IMR-90 (cell line): ENCODE measurements around the gene IL1RAPL1. TPM values are rescaled to one million over a fixed set of nuclear protein-coding genes. Genes with fewer than 3 reads are reported as not detected.

Source experiments
- ATAC-seq: fragments of 200-7000 bp; cut with Tn5 transposase; 2 replicates; pipeline ENCODE4 v1.9.1; 2020; ENCODE audit warnings: low read depth, mild to moderate bottlenecking, moderate library complexity
- BruUV-seq: library from RNA; stranded (reverse); fragments of 400-500 nt; replicated peaks from 2 replicates; lab custom pipeline; 2021; lab: Mats Ljungman, UMichigan
- CTCF ChIA-PET: fragments of 300-600 bp; formaldehyde crosslinking; extraction: SDS; loops from one replicate; lab custom pipeline; 2021; ENCODE audit warnings: antibody characterized with exemption; lab: Yijun Ruan, JAX
- POLR2A ChIA-PET: fragments of 300-600 bp; sonication (Branson Sonifier 250); formaldehyde crosslinking; loops from one replicate; lab custom pipeline; 2022; ENCODE audit warnings: antibody characterized with exemption; ENCODE audit not compliant: unreplicated experiment; lab: Charles Lee
- DNase-seq: peaks from one replicate; pipeline ENCODE4 v3.0.0; 2013
- H2AFZ ChIP-seq: replicated peaks from 2 replicates; pipeline ENCODE3; 2013; ENCODE audit warnings: low read length, mild to moderate bottlenecking; ENCODE audit not compliant: poor library complexity
- H2AK5ac ChIP-seq: 2 replicates; pipeline ENCODE4 v1.6.1; 2013; ENCODE audit warnings: low read depth, low read length, inconsistent platforms
- H2AK9ac ChIP-seq: replicated peaks from 2 replicates; pipeline ENCODE3; 2013; ENCODE audit warnings: mild to moderate bottlenecking, low read depth, low read length, moderate library complexity; ENCODE audit not compliant: poor library complexity
- H2BK120ac ChIP-seq: 2 replicates; pipeline ENCODE4 v1.6.1; 2013; ENCODE audit warnings: low read depth, low read length, inconsistent platforms
- H2BK15ac ChIP-seq: 3 replicates; pipeline ENCODE4 v1.6.1; 2013; ENCODE audit warnings: low read depth, low read length, inconsistent platforms
- H2BK20ac ChIP-seq: 2 replicates; pipeline ENCODE4 v1.6.1; 2013; ENCODE audit warnings: low read depth, mild to moderate bottlenecking, inconsistent platforms, low read length, moderate library complexity
- H2BK5ac ChIP-seq: 2 replicates; pipeline ENCODE4 v1.6.1; 2013; ENCODE audit warnings: mild to moderate bottlenecking, low read depth, low read length, inconsistent platforms; ENCODE audit not compliant: poor library complexity, severe bottlenecking
- H3K14ac ChIP-seq: replicated peaks from 2 replicates; pipeline ENCODE4 v1.6.1; 2013; ENCODE audit warnings: low read depth, low read length, inconsistent platforms
- H3K18ac ChIP-seq: 2 replicates; pipeline ENCODE4 v1.6.1; 2013; ENCODE audit warnings: low read depth, low read length, control low read depth
- H3K23ac ChIP-seq: 2 replicates; pipeline ENCODE4 v1.6.1; 2013; ENCODE audit warnings: low read depth, low read length, inconsistent platforms
- H3K27ac ChIP-seq: 2 replicates; pipeline ENCODE4 v1.5.1; 2013; ENCODE audit warnings: mild to moderate bottlenecking, control low read depth, low read length; ENCODE audit not compliant: insufficient read depth
- H3K27me3 ChIP-seq: 2 replicates; pipeline ENCODE4 v1.6.1; 2013; ENCODE audit warnings: low read length; ENCODE audit not compliant: control insufficient read depth, insufficient read depth
- H3K36me3 ChIP-seq: 2 replicates; pipeline ENCODE4 v1.6.1; 2013; ENCODE audit warnings: low read length, mixed read lengths; ENCODE audit not compliant: control insufficient read depth, insufficient read depth
- H3K4ac ChIP-seq: 2 replicates; pipeline ENCODE4 v1.6.1; 2013; ENCODE audit warnings: low read depth, low read length, inconsistent platforms
- H3K4me1 ChIP-seq: 2 replicates; pipeline ENCODE4 v1.6.1; 2013; ENCODE audit warnings: low read length, mixed read lengths; ENCODE audit not compliant: control insufficient read depth, insufficient read depth
- H3K4me2 ChIP-seq: 2 replicates; pipeline ENCODE4 v1.6.1; 2013; ENCODE audit warnings: low read depth, mild to moderate bottlenecking, control low read depth, low read length, moderate library complexity
- H3K4me3 ChIP-seq: 2 replicates; pipeline ENCODE4 v1.5.1; 2013; ENCODE audit warnings: low read depth, mild to moderate bottlenecking, control low read depth, low read length, moderate library complexity; ENCODE audit not compliant: insufficient read depth
- H3K56ac ChIP-seq: 2 replicates; pipeline ENCODE4 v1.6.1; 2013; ENCODE audit warnings: low read length, inconsistent platforms; ENCODE audit not compliant: insufficient read depth; ENCODE audit errors: extremely low read depth
- H3K79me1 ChIP-seq, 2 experiments: 2 replicates each; pipeline ENCODE4 v1.6.1; 2013; ENCODE audit warnings: low read length in 2 of 2, inconsistent platforms in 1 of 2, low read depth in 1 of 2
- H3K9ac ChIP-seq: 2 replicates; pipeline ENCODE4 v1.6.1; 2013; ENCODE audit warnings: low read depth, low read length, control low read depth
- H3K9me1 ChIP-seq: 2 replicates; pipeline ENCODE4 v1.6.1; 2013; ENCODE audit warnings: low read length, inconsistent platforms; ENCODE audit not compliant: insufficient read depth
- H3K9me3 ChIP-seq: 2 replicates; pipeline ENCODE4 v1.6.1; 2013; ENCODE audit warnings: low read length; ENCODE audit not compliant: control insufficient read depth, insufficient read depth
- H4K20me1 ChIP-seq: 2 replicates; pipeline ENCODE4 v1.6.1; 2013; ENCODE audit warnings: low read length, inconsistent platforms; ENCODE audit not compliant: insufficient read depth
- H4K5ac ChIP-seq: 2 replicates; pipeline ENCODE4 v1.6.1; 2013; ENCODE audit warnings: mild to moderate bottlenecking, low read depth, low read length, control low read depth
- H4K8ac ChIP-seq, 2 experiments: 2 replicates each; pipeline ENCODE4 v1.6.1; 2013; ENCODE audit warnings: low read depth in 2 of 2, low read length in 2 of 2, control low read depth in 1 of 2, inconsistent platforms in 1 of 2
- H4K91ac ChIP-seq: 2 replicates; pipeline ENCODE4 v1.6.1; 2013; ENCODE audit warnings: low read depth, low read length, inconsistent platforms; ENCODE audit not compliant: insufficient read depth
- BHLHE40 ChIP-seq: fragments of 150-350 bp; IDR thresholded peaks from 2 replicates; pipeline ENCODE4 v1.6.1; 2016; ENCODE audit warnings: mild to moderate bottlenecking, low read depth, low read length
- CEBPB ChIP-seq: IDR thresholded peaks from 2 replicates; pipeline ENCODE4 v1.6.1; 2012; ENCODE audit warnings: low read depth, low read length, improper control_type of control experiment
- CHD1 ChIP-seq: IDR thresholded peaks from 2 replicates; pipeline ENCODE4 v1.6.1; 2012; ENCODE audit warnings: low read depth, low read length, improper control_type of control experiment
- CTCF ChIP-seq: conservative IDR thresholded peaks from 2 replicates; pipeline ENCODE4 v1.5.1; 2012; ENCODE audit warnings: mild to moderate bottlenecking, low read depth, low read length, improper control_type of control experiment
- FOS ChIP-seq: fragments of 150-350 bp; IDR thresholded peaks from 2 replicates; pipeline ENCODE4 v1.6.1; 2016; ENCODE audit warnings: low read depth, low read length
- MAFK ChIP-seq: IDR thresholded peaks from 2 replicates; pipeline ENCODE4 v1.6.1; 2012; ENCODE audit warnings: low read depth, low read length, improper control_type of control experiment
- MAZ ChIP-seq: IDR thresholded peaks from 2 replicates; pipeline ENCODE4 v1.6.1; 2012; ENCODE audit warnings: low read depth, mild to moderate bottlenecking, low read length, improper control_type of control experiment, moderate library complexity, borderline replicate concordance
- MXI1 ChIP-seq: IDR thresholded peaks from 2 replicates; pipeline ENCODE4 v1.6.1; 2012; ENCODE audit warnings: low read depth, mild to moderate bottlenecking, low read length, moderate library complexity, borderline replicate concordance
- NFE2L2 ChIP-seq: fragments of 150-350 bp; IDR thresholded peaks from 2 replicates; pipeline ENCODE4 v1.6.1; 2016; ENCODE audit warnings: low read depth, mild to moderate bottlenecking, low read length
- RAD21 ChIP-seq: IDR thresholded peaks from 2 replicates; pipeline ENCODE4 v1.6.1; 2012; ENCODE audit warnings: low read length, improper control_type of control experiment
- RCOR1 ChIP-seq: IDR thresholded peaks from 2 replicates; pipeline ENCODE4 v1.6.1; 2012; ENCODE audit warnings: mild to moderate bottlenecking, low read length, improper control_type of control experiment; ENCODE audit not compliant: insufficient replicate concordance
- RFX5 ChIP-seq: IDR thresholded peaks from 2 replicates; pipeline ENCODE4 v1.8.0; 2012; ENCODE audit warnings: low read depth, mild to moderate bottlenecking, low read length, moderate library complexity
- SMC3 ChIP-seq: fragments of 150-350 bp; IDR thresholded peaks from 2 replicates; pipeline ENCODE4 v1.6.1; 2016; ENCODE audit warnings: low read depth, mild to moderate bottlenecking, antibody characterized with exemption, low read length, moderate library complexity
- USF2 ChIP-seq: fragments of 150-350 bp; IDR thresholded peaks from 2 replicates; pipeline ENCODE4 v1.6.1; 2017; ENCODE audit warnings: mild to moderate bottlenecking, antibody characterized with exemption, low read length, low read depth
- WGBS, 2 experiments: methylation state at CpG; one replicate each; pipeline versions ENCODE4 v1.1.5 to v1.1.7; 2013; ENCODE audit warnings: missing lambda C conversion rate in 2 of 2; ENCODE audit not compliant: insufficient read length in 1 of 2; ENCODE audit errors: extremely low coverage in 2 of 2; 5-methylcytosine and 5-hydroxymethylcytosine counted together
- dilution Hi-C: fragments of 300-500 bp; cut with HindIII; formaldehyde crosslinking; loops from one replicate; pipeline ENCODE4 v1.14.3; 2018; ENCODE audit warnings: low sequenced_read_pairs; ENCODE audit not compliant: unreplicated experiment
- in situ Hi-C: fragments of 300-500 bp; cut with MboI; formaldehyde crosslinking; loops from 3 replicates; pipeline ENCODE4 v1.14.3; 2019; ENCODE audit warnings: low sequenced_read_pairs, inconsistent platforms, mixed read lengths
- intact Hi-C: fragments of 100-400 bp; cut with micrococcal nuclease; formaldehyde crosslinking; loops from 2 replicates; pipeline ENCODE4 v1.10.0; 2022
- polyA plus RNA-seq, 3 experiments: library from polyadenylated mRNA; depleted of rRNA; stranded (reverse); fragments of >200 nt; gene quantifications; 2 replicates each; pipeline ENCODE4 v1.2.3, GENCODE V29; 2012; ENCODE audit warnings: low replicate concordance in 1 of 3
- total RNA-seq: library from RNA; depleted of rRNA; stranded (reverse); fragments of >200 nt; gene quantifications from 2 replicates; pipeline ENCODE4 v1.2.3, GENCODE V29; 2012
- TF ChIP-seq, protein P1 (sequence below): fragments of 150-350 bp; IDR thresholded peaks from 2 replicates; pipeline ENCODE4 v1.6.1; 2016; ENCODE audit warnings: low read depth, mild to moderate bottlenecking, low read length, moderate library complexity, borderline replicate concordance

Gene IL1RAPL1
- total and polyA plus RNA-seq, 2 of the 4 experiments (the other 2 are of a cell fraction) = 1.5 to 9.0 TPM

- H2AFZ ChIP-seq = no peak overlapping the region
- no peak overlapping the region for H2BK20ac ChIP-seq
- in situ Hi-C loops = no loop called here
- H3K79me1 ChIP-seq = no peaks in the 10 kb centered on the region
- no peaks in the 10 kb centered on the region for H3K9me1 ChIP-seq
- no CpG with 5 or more reads among the region's 6 CpGs for WGBS, 2 experiments
- no peak overlapping the region for H3K14ac ChIP-seq
- BruUV-seq = no TSS peak
- H3K9ac ChIP-seq = no peak overlapping the region
- dilution Hi-C loops = no loop called here
- no peaks in the 10 kb centered on the region for H3K36me3 ChIP-seq
- no peak overlapping the region for H2BK5ac ChIP-seq
- ATAC-seq (no peak), DNase-seq (no peak)
- H4K91ac ChIP-seq = no peak overlapping the region
- no peak overlapping the region for H2AK5ac ChIP-seq
- no peak overlapping the region for H4K8ac ChIP-seq
- no peak overlapping the region for H3K18ac ChIP-seq
- no peak overlapping the region for H2BK120ac ChIP-seq
- no peak overlapping the region for H3K23ac ChIP-seq
- no peaks in the 10 kb centered on the region for H3K9me3 ChIP-seq
- CTCF ChIA-PET = no interaction called here
- no peaks in the 10 kb centered on the region for H3K27me3 ChIP-seq
- no peaks in the 10 kb centered on the region for H3K4me1 ChIP-seq
- H3K4ac ChIP-seq = no peak overlapping the region
- H3K56ac ChIP-seq = no peak overlapping the region
- POLR2A ChIA-PET = no interaction called here
- H4K20me1 ChIP-seq = no peaks in the 10 kb centered on the region
- intact Hi-C loops = no loop called here
- H3K27ac ChIP-seq = no peak overlapping the region
- no peak overlapping the region for H2AK9ac ChIP-seq
- no peak overlapping the region for H3K4me3 ChIP-seq
- no peak overlapping the region for H2BK15ac ChIP-seq
- H4K5ac ChIP-seq = no peak overlapping the region
- TF ChIP-seq FOS = no peak
- TF ChIP-seq USF2 = no peak
- no peak for TF ChIP-seq CEBPB
- TF ChIP-seq RFX5 = no peak
- TF ChIP-seq MAZ = no peak
- no peak for TF ChIP-seq MXI1
- TF ChIP-seq BHLHE40 = no peak
- TF ChIP-seq RCOR1 = no peak
- no peak for TF ChIP-seq CTCF
- TF ChIP-seq, protein P1, sequence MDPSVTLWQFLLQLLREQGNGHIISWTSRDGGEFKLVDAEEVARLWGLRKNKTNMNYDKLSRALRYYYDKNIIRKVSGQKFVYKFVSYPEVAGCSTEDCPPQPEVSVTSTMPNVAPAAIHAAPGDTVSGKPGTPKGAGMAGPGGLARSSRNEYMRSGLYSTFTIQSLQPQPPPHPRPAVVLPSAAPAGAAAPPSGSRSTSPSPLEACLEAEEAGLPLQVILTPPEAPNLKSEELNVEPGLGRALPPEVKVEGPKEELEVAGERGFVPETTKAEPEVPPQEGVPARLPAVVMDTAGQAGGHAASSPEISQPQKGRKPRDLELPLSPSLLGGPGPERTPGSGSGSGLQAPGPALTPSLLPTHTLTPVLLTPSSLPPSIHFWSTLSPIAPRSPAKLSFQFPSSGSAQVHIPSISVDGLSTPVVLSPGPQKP = no peak
- TF ChIP-seq SMC3 = no peak
- TF ChIP-seq MAFK = no peak
- TF ChIP-seq CHD1 = no peak
- no peak for TF ChIP-seq NFE2L2
- no peak for TF ChIP-seq RAD21
- H3K4me2 ChIP-seq = no peak overlapping the region
Observed at GRCh38 chrX:29824176-29824906, 1237.1 kb downstream of the IL1RAPL1 start.
